Endothelial cell of umbilical vein (primary cell): ENCODE measurements around the gene MUC4. TPM values are rescaled to one million over a fixed set of nuclear protein-coding genes. Genes with fewer than 3 reads are reported as not detected.

Experiments used
- BruUV-seq: library from RNA; stranded (reverse); fragments of 400-500 nt; replicated peaks from 2 replicates; lab custom pipeline; 2021; lab: Mats Ljungman, UMichigan
- CTCF ChIA-PET: fragments of 300-600, 350-600 bp; sonication (Branson Sonifier 250); formaldehyde crosslinking; loops from one replicate; lab custom pipeline; 2021; ENCODE audit warnings: antibody characterized with exemption, inconsistent platforms; lab: Charles Lee
- POLR2A ChIA-PET: fragments of 300-600, 350-600 bp; sonication (Branson Sonifier 250); formaldehyde crosslinking; loops from one replicate; lab custom pipeline; 2021; ENCODE audit warnings: antibody characterized with exemption, inconsistent platforms; lab: Charles Lee
- DNase-seq: peaks from one replicate; pipeline ENCODE4 v3.0.0-alpha.2; 2011; ENCODE audit warnings: low read depth, low spot score
- FAIRE-seq: peaks from 2 replicates; lab custom pipeline; 2011; peaks lifted over from hg19 to GRCh38; lab: Jason Lieb, UNC
- H2AFZ ChIP-seq: 2 replicates; pipeline ENCODE4 v1.6.0; 2012; ENCODE audit warnings: low read depth, low read length, control low read depth, inconsistent platforms
- H3K27ac ChIP-seq: 2 replicates; pipeline ENCODE4 v1.5.1; 2011; ENCODE audit warnings: low read depth, mild to moderate bottlenecking, control low read depth, low read length, moderate library complexity; ENCODE audit not compliant: insufficient read depth
- H3K27me3 ChIP-seq, 2 experiments: 2 replicates each; pipeline versions ENCODE4 v1.6.0 to v1.6.1; 2011; ENCODE audit warnings: low read length in 2 of 2, mixed read lengths in 1 of 2; ENCODE audit not compliant: control insufficient read depth in 2 of 2, insufficient read depth in 2 of 2
- H3K36me3 ChIP-seq, 2 experiments: 2 replicates in 1 of 2; 3 replicates in 1 of 2; pipeline ENCODE4 v1.5.1; 2011; ENCODE audit warnings: low read length in 2 of 2, mild to moderate bottlenecking in 1 of 2, moderate library complexity in 1 of 2; ENCODE audit not compliant: control insufficient read depth in 2 of 2, insufficient read depth in 2 of 2; ENCODE audit errors: extremely low read depth in 1 of 2
- H3K4me1 ChIP-seq: 3 replicates; pipeline ENCODE4 v1.5.1; 2011; ENCODE audit warnings: mild to moderate bottlenecking, low read length; ENCODE audit not compliant: control insufficient read depth, insufficient read depth; ENCODE audit errors: extremely low read depth
- H3K4me2 ChIP-seq: 2 replicates; pipeline ENCODE4 v1.6.1; 2011; ENCODE audit warnings: low read length, control low read depth, mixed read lengths; ENCODE audit not compliant: insufficient read depth
- H3K4me3 ChIP-seq, 3 experiments: fragments of 200-600 bp in 1 of 3; sonication (generic), shearing (Covaris generic) in 1 of 3; replicated peaks in 1 of 3; 2 replicates each; pipeline ENCODE4 v1.5.1; 2011 to 2016; ENCODE audit warnings: control low read depth in 3 of 3, low read length in 3 of 3, mild to moderate bottlenecking in 2 of 3, inconsistent platforms in 1 of 3, low read depth in 1 of 3, moderate library complexity in 1 of 3; ENCODE audit not compliant: insufficient read depth in 1 of 3
- H3K79me2 ChIP-seq: 2 replicates; pipeline ENCODE4 v1.6.0; 2012; ENCODE audit warnings: low read length, inconsistent platforms; ENCODE audit not compliant: control insufficient read depth, insufficient read depth
- H3K9ac ChIP-seq: replicated peaks from 2 replicates; pipeline ENCODE3; 2011; ENCODE audit warnings: low read length, control low read depth; ENCODE audit not compliant: insufficient read depth; ENCODE audit errors: extremely low read depth
- H3K9me1 ChIP-seq: replicated peaks from 3 replicates; pipeline ENCODE4 v1.6.0; 2011; ENCODE audit warnings: mild to moderate bottlenecking, low read length; ENCODE audit not compliant: control insufficient read depth, insufficient read depth; ENCODE audit errors: extremely low read depth
- H3K9me3 ChIP-seq: replicated peaks from 2 replicates; pipeline ENCODE4 v1.5.1; 2012; ENCODE audit warnings: low read length, inconsistent platforms; ENCODE audit not compliant: control insufficient read depth, insufficient read depth
- H4K20me1 ChIP-seq: replicated peaks from 2 replicates; pipeline ENCODE3; 2011; ENCODE audit warnings: mild to moderate bottlenecking, low read length; ENCODE audit not compliant: control insufficient read depth, insufficient read depth; ENCODE audit errors: extremely low read depth
- CTCF ChIP-seq, 2 donors: IDR thresholded peaks; 1 replicate in 1 of 2; 2 replicates in 1 of 2; pipeline ENCODE4 v1.5.1; 2011; ENCODE audit warnings: low read length in 2 of 2, mild to moderate bottlenecking in 2 of 2, moderate library complexity in 2 of 2, control low read depth in 1 of 2, inconsistent platforms in 1 of 2, low read depth in 1 of 2; ENCODE audit not compliant: insufficient read depth in 1 of 2; ENCODE audit errors: extremely low read depth in 1 of 2
- EZH2 ChIP-seq: IDR thresholded peaks from 2 replicates; pipeline ENCODE4 v1.6.1; 2012; ENCODE audit warnings: borderline replicate concordance, low read depth, mild to moderate bottlenecking, moderate library complexity, low read length, inconsistent platforms; ENCODE audit not compliant: severe bottlenecking
- FOS ChIP-seq: IDR thresholded peaks from 2 replicates; pipeline ENCODE4 v1.6.1; 2011; ENCODE audit warnings: mild to moderate bottlenecking, low read length, moderate library complexity, borderline replicate concordance; ENCODE audit not compliant: insufficient read depth
- GATA2 ChIP-seq: IDR thresholded peaks from 2 replicates; pipeline ENCODE4 v1.7.0; 2011; ENCODE audit warnings: low read depth, mild to moderate bottlenecking, moderate library complexity, mixed read lengths, low read length; ENCODE audit not compliant: insufficient read length, insufficient read depth
- JUN ChIP-seq: IDR thresholded peaks from 2 replicates; pipeline ENCODE4 v1.6.1; 2011; ENCODE audit warnings: borderline replicate concordance, low read depth; ENCODE audit not compliant: insufficient read length, insufficient read depth
- MAX ChIP-seq: IDR thresholded peaks from 2 replicates; pipeline ENCODE4 v1.6.1; 2011; ENCODE audit not compliant: insufficient read depth, insufficient read length
- MYC ChIP-seq: IDR thresholded peaks from one replicate; pipeline ENCODE4 v1.6.1; 2011; ENCODE audit warnings: mild to moderate bottlenecking, low read depth, low read length
- POLR2A ChIP-seq: IDR thresholded peaks from 2 replicates; pipeline ENCODE4 v1.6.1; 2012; ENCODE audit warnings: low read depth, mild to moderate bottlenecking, control low read depth, low read length
- POLR2AphosphoS5 ChIP-seq: IDR thresholded peaks from 2 replicates; pipeline ENCODE4 v1.6.1; 2012; ENCODE audit warnings: low read depth, mild to moderate bottlenecking, control low read depth, low read length, moderate library complexity; ENCODE audit not compliant: insufficient read depth
- dilution Hi-C: fragments of 300-500 bp; cut with MboI; formaldehyde crosslinking; loops from one replicate; pipeline ENCODE4 v1.15.0; 2019; ENCODE audit warnings: low sequenced_read_pairs; ENCODE audit not compliant: extremely low pct_ligation_motif_present
- intact Hi-C: fragments of 100-400 bp; cut with micrococcal nuclease; formaldehyde crosslinking; loops from one replicate; pipeline ENCODE4 v1.10.0; 2022
- polyA plus RNA-seq, 4 experiments: library from polyadenylated mRNA; depleted of rRNA in 3 of 4; stranded (reverse) in 3 of 4; unstranded in 1 of 4; fragments of >200 nt; gene quantifications; 2 replicates each; pipeline versions ENCODE4 v1.2.1 to v1.2.3, GENCODE V29; 2011 to 2012; ENCODE audit warnings: missing spikeins in 1 of 4
- total RNA-seq: library from RNA; stranded (reverse); gene quantifications from 2 replicates; pipeline ENCODE4 v1.2.3, GENCODE V29; 2021

Gene MUC4
- total and polyA plus RNA-seq, 2 donors (not counting 3 experiments of a cell fraction or from before 2014, with no cell fraction given): 0.04 TPM; not detected in 1

GRCh38 chr3:195754906-195755305 is 56.8 kb downstream of the MUC4 start:
- dilution Hi-C loops (no loop called here), intact Hi-C loops (no loop called here)
- H3K27me3 ChIP-seq: peaks cover 4 to 5% of the 10 kb centered on the region in 2 experiments
- CTCF ChIA-PET: interaction anchor here (1.2 kb wide), 1 partner anchor 94 kb away, joined by 3 read pairs; no protein-coding TSS in a partner anchor
- H3K9ac ChIP-seq: no peak overlapping the region
- no peaks in the 10 kb centered on the region for H3K9me1 ChIP-seq
- H3K4me3 ChIP-seq: no peak overlapping the region
- no peaks in the 10 kb centered on the region for H3K9me3 ChIP-seq
- H3K4me2 ChIP-seq: no peak overlapping the region
- H4K20me1 ChIP-seq: no peaks in the 10 kb centered on the region
- POLR2A ChIA-PET: no interaction called here
- FAIRE-seq (no peak), DNase-seq (no peak)
- H2AFZ ChIP-seq: no peak overlapping the region
- H3K4me1 ChIP-seq: peaks cover 6% of the 10 kb centered on the region
- H3K79me2 ChIP-seq: no peaks in the 10 kb centered on the region
- BruUV-seq: no TSS peak
- no peak for TF ChIP-seq CTCF (IDR thresholded peaks at IDR 0.05; ENCODE audit: extremely low read depth in 1 of 2, insufficient read depth in 1 of 2, low read depth in 1 of 2, low read length in 2 of 2)
- no peak for TF ChIP-seq EZH2
- TF ChIP-seq MYC: no peak
- no peak for TF ChIP-seq JUN
- TF ChIP-seq POLR2AphosphoS5: no peak
- TF ChIP-seq GATA2: no peak
- no peak for TF ChIP-seq POLR2A
- TF ChIP-seq FOS: no peak
- TF ChIP-seq MAX: no peak
- H3K27ac ChIP-seq: no peak overlapping the region
- H3K36me3 ChIP-seq: no peaks in the 10 kb centered on the region
